Measurements from ENCODE around the gene TMEM212.

TMEM212 gene

GRCh38 chr3:171842864-171843518, at the start of gene TMEM212:
TMEM212 (plus strand) TSS chr3:171843349; CDS start chr3:171843384, 35 bp downstream.
- DNase-seq (ENCODE audit: low spot score) = no peak

GRCh38 chr3:171796625-171797264, 46.4 kb upstream of the TMEM212 start:
- DNase-seq (ENCODE audit: low spot score) = no peak

- DNase-seq (ENCODE audit: low spot score) = no peak
These were observed 45.9 kb upstream of the TMEM212 start for GRCh38 chr3:171797265-171797679.

- DNase-seq (ENCODE audit: low spot score) = no peak
These were observed 45.3 kb upstream of the TMEM212 start for GRCh38 chr3:171797873-171798272.

- DNase-seq (ENCODE audit: low spot score) = no peak
These were observed 43.6 kb upstream of the TMEM212 start for GRCh38 chr3:171799501-171799900.

GRCh38 chr3:171801738-171802589, 41.2 kb upstream of the TMEM212 start:
- DNase-seq (ENCODE audit: low spot score) = peak; percentile 58

GRCh38 chr3:171802590-171802956, 40.6 kb upstream of the TMEM212 start:
- no peak for DNase-seq (ENCODE audit: low spot score)

- DNase-seq (ENCODE audit: low spot score) = no peak
These were observed 40.1 kb upstream of the TMEM212 start for GRCh38 chr3:171803044-171803443.

- DNase-seq (ENCODE audit: low spot score) = no peak
These were observed 38.3 kb upstream of the TMEM212 start for GRCh38 chr3:171804618-171805389.

- no peak for DNase-seq (ENCODE audit: low spot score)
These were observed 37.5 kb upstream of the TMEM212 start for GRCh38 chr3:171805687-171806086.

GRCh38 chr3:171806200-171807128, 36.7 kb upstream of the TMEM212 start:
- DNase-seq (ENCODE audit: low spot score) = no peak

- no peak for DNase-seq (ENCODE audit: low spot score)
These were observed 35.9 kb upstream of the TMEM212 start for GRCh38 chr3:171807129-171807675.

- no peak for DNase-seq (ENCODE audit: low spot score)
These were observed 35.3 kb upstream of the TMEM212 start for GRCh38 chr3:171807806-171808205.

GRCh38 chr3:171809611-171809860, 33.6 kb upstream of the TMEM212 start:
- DNase-seq (ENCODE audit: low spot score) = no peak

GRCh38 chr3:171809861-171810628, 33.1 kb upstream of the TMEM212 start, which contains the start of gene PLD1:
PLD1 (minus strand) TSS chr3:171810483; CDS start chr3:171738051, 72,432 bp downstream.
- DNase-seq (ENCODE audit: low spot score) = peak; percentile 81

- DNase-seq (ENCODE audit: low spot score) = no peak
These were observed 32.4 kb upstream of the TMEM212 start for GRCh38 chr3:171810629-171811294.

GRCh38 chr3:171811295-171811912, 31.7 kb upstream of the TMEM212 start:
- DNase-seq (ENCODE audit: low spot score) = no peak

GRCh38 chr3:171811913-171812335, 31.2 kb upstream of the TMEM212 start:
- no peak for DNase-seq (ENCODE audit: low spot score)

GRCh38 chr3:171812811-171813210, 30.3 kb upstream of the TMEM212 start:
- DNase-seq (ENCODE audit: low spot score) = no peak
